ENCODE measurements around the gene GOLGA7B. TPM values are rescaled to one million over a fixed set of nuclear protein-coding genes. Genes with fewer than 3 reads are reported as not detected.

The GOLGA7B gene
- polyA plus RNA-seq, 12 donors, result 0.04 to 0.65 (median 0.22) TPM; not detected in 2

- no peak for DNase-seq
Measured at GRCh38 chr10:97894092-97894491, 44.4 kb downstream of the GOLGA7B start.

GRCh38 chr10:97895084-97895483, 45.4 kb downstream of the GOLGA7B start:
- no peak for DNase-seq

GRCh38 chr10:97895915-97896314, 46.3 kb downstream of the GOLGA7B start:
- DNase-seq, result no peak

- no peak for DNase-seq
Measured at GRCh38 chr10:97896756-97897358, 47.2 kb downstream of the GOLGA7B start.

- no peak for DNase-seq
Measured at GRCh38 chr10:97898429-97898828, 48.8 kb downstream of the GOLGA7B start.

- no peak for DNase-seq
Measured at GRCh38 chr10:97901381-97901780, 51.7 kb downstream of the GOLGA7B start.

GRCh38 chr10:97903128-97904017, 53.7 kb downstream of the GOLGA7B start:
- no peak for DNase-seq

- no peak for DNase-seq
Measured at GRCh38 chr10:97904018-97904381, 54.4 kb downstream of the GOLGA7B start.

GRCh38 chr10:97904576-97904975, 54.9 kb downstream of the GOLGA7B start:
- no peak for DNase-seq

GRCh38 chr10:97905276-97905675, 55.6 kb downstream of the GOLGA7B start:
- no peak for DNase-seq

- DNase-seq, result no peak
Measured at GRCh38 chr10:97907211-97907610, 57.6 kb downstream of the GOLGA7B start.

GRCh38 chr10:97907830-97908229, 58.2 kb downstream of the GOLGA7B start:
- no peak for DNase-seq

GRCh38 chr10:97910661-97911060, 61.0 kb downstream of the GOLGA7B start:
- no peak for DNase-seq

- no peak for DNase-seq
Measured at GRCh38 chr10:97911217-97911616, 61.6 kb downstream of the GOLGA7B start.

GRCh38 chr10:97913193-97913592, 63.5 kb downstream of the GOLGA7B start:
- no peak for DNase-seq

GRCh38 chr10:97913614-97914013, 64.0 kb downstream of the GOLGA7B start:
- DNase-seq, result no peak

- no peak for DNase-seq
Measured at GRCh38 chr10:97914171-97914836, 64.7 kb downstream of the GOLGA7B start.

GRCh38 chr10:97914837-97915211, 65.2 kb downstream of the GOLGA7B start:
- peak; percentile 28 for DNase-seq

- no peak for DNase-seq
Measured at GRCh38 chr10:97915346-97916131, 65.9 kb downstream of the GOLGA7B start.

- peak; percentile 31 for DNase-seq
Measured at GRCh38 chr10:97916586-97916985, 66.9 kb downstream of the GOLGA7B start.

GRCh38 chr10:97919012-97919411, 69.4 kb downstream of the GOLGA7B start:
- DNase-seq, result no peak

- no peak for DNase-seq
Measured at GRCh38 chr10:97920865-97921264, 71.2 kb downstream of the GOLGA7B start.

Measured in muscle of arm (tissue), 12 donors.